SK-N-SH (cell line): Measurements from ENCODE around the gene PICALM. TPM values are rescaled to one million over a fixed set of nuclear protein-coding genes. Genes with fewer than 3 reads are reported as not detected.

Experiments
- CTCF ChIA-PET: fragments of 300-600, 350-600 bp; formaldehyde crosslinking; extraction: SDS; loops from one replicate; lab custom pipeline; 2021; lab: Yijun Ruan, JAX
- POLR2A ChIA-PET: fragments of 350-600 bp; sonication (Branson Sonifier 250); formaldehyde crosslinking; extraction: SDS; loops from one replicate; lab custom pipeline; 2020; ENCODE audit warnings: antibody characterized with exemption, inconsistent platforms; lab: Yijun Ruan, JAX
- DNase-seq: peaks from one replicate; pipeline ENCODE4 v3.0.0; 2012
- H2AFZ ChIP-seq: fragments of 200-600 bp; sonication (generic); 2 replicates; pipeline ENCODE4 v1.8.1; 2016; ENCODE audit warnings: antibody characterized with exemption, mild to moderate bottlenecking, low read depth
- H3F3A ChIP-seq: fragments of 200-600 bp; sonication (generic); replicated peaks from 2 replicates; pipeline ENCODE3; 2016; ENCODE audit warnings: antibody characterized with exemption, mild to moderate bottlenecking; ENCODE audit not compliant: insufficient read depth
- H3K27ac ChIP-seq, 2 experiments: fragments of 200-500 bp in 1 of 2; fragments of 200-600 bp in 1 of 2; sonication (Bioruptor generic) in 1 of 2; sonication (generic), shearing (Covaris generic) in 1 of 2; 2 replicates each; pipeline versions ENCODE4 v1.5.1 to v1.6.1; 2014 to 2016; ENCODE audit warnings: low read depth in 2 of 2, inconsistent platforms in 1 of 2, low read length in 1 of 2, mild to moderate bottlenecking in 1 of 2, mixed read lengths in 1 of 2
- H3K27me3 ChIP-seq: fragments of 200-600 bp; sonication (generic), shearing (Covaris generic); 2 replicates; pipeline ENCODE4 v1.6.1; 2016; ENCODE audit warnings: mixed run types; ENCODE audit not compliant: insufficient read depth
- H3K36me3 ChIP-seq, 2 experiments: fragments of 200-500 bp in 1 of 2; fragments of 200-600 bp in 1 of 2; sonication (Bioruptor generic) in 1 of 2; sonication (generic) in 1 of 2; replicated peaks in 1 of 2; 2 replicates each; pipeline versions ENCODE3 to v1.5.1; 2014 to 2016; ENCODE audit warnings: low read length in 1 of 2, mild to moderate bottlenecking in 1 of 2; ENCODE audit not compliant: insufficient read depth in 2 of 2, control insufficient read depth in 1 of 2
- H3K4me1 ChIP-seq, 2 experiments: fragments of 200-500 bp in 1 of 2; fragments of 200-600 bp in 1 of 2; sonication (Bioruptor generic) in 1 of 2; sonication (generic), shearing (Covaris generic) in 1 of 2; 2 replicates each; pipeline versions ENCODE4 v1.5.1 to v1.6.1; 2014 to 2016; ENCODE audit warnings: low read depth in 1 of 2, low read length in 1 of 2, mixed run types in 1 of 2; ENCODE audit not compliant: insufficient read depth in 2 of 2, control insufficient read depth in 1 of 2
- H3K4me2 ChIP-seq: fragments of 200-600 bp; sonication (generic), shearing (Covaris generic); 2 replicates; pipeline ENCODE4 v1.6.1; 2017; ENCODE audit warnings: mixed run types
- H3K4me3 ChIP-seq, 2 experiments: fragments of 200-500 bp in 1 of 2; fragments of 200-600 bp in 1 of 2; sonication (Bioruptor generic) in 1 of 2; sonication (generic), shearing (Covaris generic) in 1 of 2; 2 replicates each; pipeline versions ENCODE4 v1.5.1 to v1.8.1; 2014 to 2016; ENCODE audit warnings: low read depth in 2 of 2, inconsistent platforms in 1 of 2, low read length in 1 of 2, mild to moderate bottlenecking in 1 of 2, mixed read lengths in 1 of 2, moderate library complexity in 1 of 2
- H3K79me2 ChIP-seq: fragments of 200-600 bp; sonication (generic); 2 replicates; pipeline ENCODE4 v1.8.1; 2017; ENCODE audit warnings: mild to moderate bottlenecking; ENCODE audit not compliant: insufficient read depth
- H3K9ac ChIP-seq: fragments of 200-600 bp; sonication (generic); 2 replicates; pipeline ENCODE4 v1.6.1; 2017; ENCODE audit warnings: mixed run types
- H3K9me2 ChIP-seq: fragments of 200-600 bp; sonication (generic); 2 replicates; pipeline ENCODE4 v1.6.1; 2017; ENCODE audit warnings: mixed run types
- H3K9me3 ChIP-seq: fragments of 200-600 bp; sonication (generic); 2 replicates; pipeline ENCODE4 v1.6.1; 2017; ENCODE audit warnings: mixed run types, mild to moderate bottlenecking, moderate library complexity
- H4K20me1 ChIP-seq: fragments of 200-600 bp; sonication (generic); 2 replicates; pipeline ENCODE4 v1.6.1; 2017; ENCODE audit warnings: mild to moderate bottlenecking, mixed run types; ENCODE audit not compliant: insufficient read depth
- CTCF ChIP-seq: fragments of 200-600 bp; sonication (generic); IDR thresholded peaks from 2 replicates; pipeline ENCODE4 v1.6.1; 2017; ENCODE audit warnings: antibody characterized with exemption, mild to moderate bottlenecking, moderate library complexity
- EZH2phosphoT487 ChIP-seq: fragments of 200-600 bp; sonication (generic); IDR thresholded peaks from 2 replicates; pipeline ENCODE4 v1.6.1; 2017; ENCODE audit warnings: low read depth, mixed run types, mild to moderate bottlenecking, antibody characterized with exemption, moderate library complexity, borderline replicate concordance
- FOXJ3 ChIP-seq: sonication (generic); formaldehyde crosslinking; IDR thresholded peaks from 2 replicates; pipeline ENCODE4 v1.5.1; 2020; ENCODE audit warnings: mild to moderate bottlenecking, missing genetic modification reagents
- FOXM1 ChIP-seq: IDR thresholded peaks from 2 replicates; pipeline ENCODE4 v1.4.0; 2012; ENCODE audit warnings: low read depth, mild to moderate bottlenecking
- GABPA ChIP-seq: IDR thresholded peaks from 2 replicates; pipeline ENCODE4 v1.4.0; 2012; ENCODE audit warnings: low read depth, mild to moderate bottlenecking
- PBX3 ChIP-seq: IDR thresholded peaks from 2 replicates; pipeline ENCODE4; 2012
- POLR2AphosphoS5 ChIP-seq: IDR thresholded peaks from 2 replicates; pipeline ENCODE4 v1.6.1; 2012; ENCODE audit warnings: low read depth, low read length
- RCOR1 ChIP-seq: fragments of 150-350 bp; IDR thresholded peaks from 2 replicates; pipeline ENCODE4 v1.6.1; 2017; ENCODE audit warnings: antibody characterized with exemption, low read length
- RXRA ChIP-seq: IDR thresholded peaks from 2 replicates; pipeline ENCODE4 v1.4.0; 2012; ENCODE audit warnings: low read depth, mild to moderate bottlenecking, borderline replicate concordance
- TCF12 ChIP-seq: IDR thresholded peaks from 2 replicates; pipeline ENCODE4 v1.4.0; 2012
- YY1 ChIP-seq: IDR thresholded peaks from 2 replicates; pipeline ENCODE4 v1.4.0; 2012; ENCODE audit warnings: low read depth, mild to moderate bottlenecking
- ZBTB33 ChIP-seq: IDR thresholded peaks from 2 replicates; pipeline ENCODE4 v1.4.0; 2012; ENCODE audit warnings: low read depth, borderline replicate concordance
- WGBS: methylation state at CpG from one replicate; pipeline ENCODE4 v1.1.6; 2017; ENCODE audit warnings: low lambda C conversion rate; 5-methylcytosine and 5-hydroxymethylcytosine counted together
- polyA plus RNA-seq, 3 experiments: library from polyadenylated mRNA; depleted of rRNA; stranded (reverse); fragments of >200 nt; gene quantifications; 2 replicates each; pipeline ENCODE4 v1.2.3, GENCODE V29; 2012

Gene PICALM
- polyA plus RNA-seq, 1 of the 3 experiments (the other 2 are of a cell fraction), result 103 TPM

- DNase-seq, result no peak
- H3K79me2 ChIP-seq, result peaks cover 93% of the 10 kb centered on the region
- peaks cover 30% of the 10 kb centered on the region for H3F3A ChIP-seq
- no peak overlapping the region for H3K4me2 ChIP-seq
- no peak overlapping the region for H2AFZ ChIP-seq
- no peak overlapping the region for H3K27ac ChIP-seq
- H3K9ac ChIP-seq, result no peak overlapping the region
- no peaks in the 10 kb centered on the region for H3K27me3 ChIP-seq
- TF ChIP-seq ZBTB33 (no peak), FOXM1 (no peak), POLR2AphosphoS5 (no peak), YY1 (no peak), EZH2phosphoT487 (no peak), CTCF (no peak)
- peaks cover 57 to 96% of the 10 kb centered on the region in 2 experiments for H3K36me3 ChIP-seq
- ChIA-PET CTCF (interaction anchor here (7.6 kb wide), 1 partner anchor 20 kb away, joined by 43 read pairs; no protein-coding TSS in a partner anchor), POLR2A (no interaction called here)
- no peak overlapping the region for H3K4me3 ChIP-seq
- H4K20me1 ChIP-seq, result no peaks in the 10 kb centered on the region
- H3K9me3 ChIP-seq, result no peaks in the 10 kb centered on the region
- no peaks in the 10 kb centered on the region for H3K9me2 ChIP-seq
- WGBS, result 99% methylated on average over 3 of the region's 3 CpGs
- H3K4me1 ChIP-seq, result peaks cover 0 to 5% of the 10 kb centered on the region in 2 experiments; a peak in 1 of 4 replicates
Observed at GRCh38 chr11:86021377-86021776, 47.5 kb downstream of the PICALM start.

- no peaks in the 10 kb centered on the region for H3K9me2 ChIP-seq
- H3K27me3 ChIP-seq, result no peaks in the 10 kb centered on the region
- DNase-seq, result no peak
- peaks cover 96% of the 10 kb centered on the region for H3K79me2 ChIP-seq
- TF ChIP-seq TCF12 (no peak), GABPA (no peak), FOXJ3 (CRISPR knock-in tag) (no peak), FOXM1 (no peak), RCOR1 (no peak), ZBTB33 (no peak), RXRA (no peak), PBX3 (no peak)
- TF ChIP-seq, all 33 proteins: peak for 0
- no peak overlapping the region for H3K9ac ChIP-seq
- peaks cover 0 to 5% of the 10 kb centered on the region in 2 experiments; a peak in 2 of 4 replicates for H3K4me1 ChIP-seq
- no peak overlapping the region for H2AFZ ChIP-seq
- H3F3A ChIP-seq, result peaks cover 38% of the 10 kb centered on the region
- ChIA-PET POLR2A (no interaction called here), CTCF (interaction anchor here (0.7 to 7.6 kb wide), 2 partner anchors 8 to 23 kb away, joined by 3 to 43 read pairs; no protein-coding TSS in a partner anchor)
- WGBS, result 91% methylated on average over 1 of the region's 1 CpG
- H3K4me3 ChIP-seq, result no peak overlapping the region
- H3K36me3 ChIP-seq, result peaks cover 48 to 87% of the 10 kb centered on the region in 2 experiments
- H4K20me1 ChIP-seq, result no peaks in the 10 kb centered on the region; the same call in 1 of the 2 replicates
- no peak overlapping the region for H3K4me2 ChIP-seq
- no peak overlapping the region for H3K27ac ChIP-seq
- H3K9me3 ChIP-seq, result no peaks in the 10 kb centered on the region
Observed at GRCh38 chr11:86018249-86018648, 50.6 kb downstream of the PICALM start.
